HG02852 (cell line): ENCODE results near the gene POSTN.

Experiments used
- ATAC-seq: cut with Tn5 transposase; IDR thresholded peaks from one replicate; pipeline ENCODE4 v1.9.1; 2021; ENCODE audit warnings: mild to moderate bottlenecking, moderate library complexity; ENCODE audit not compliant: unreplicated experiment

Gene POSTN

DNA sequence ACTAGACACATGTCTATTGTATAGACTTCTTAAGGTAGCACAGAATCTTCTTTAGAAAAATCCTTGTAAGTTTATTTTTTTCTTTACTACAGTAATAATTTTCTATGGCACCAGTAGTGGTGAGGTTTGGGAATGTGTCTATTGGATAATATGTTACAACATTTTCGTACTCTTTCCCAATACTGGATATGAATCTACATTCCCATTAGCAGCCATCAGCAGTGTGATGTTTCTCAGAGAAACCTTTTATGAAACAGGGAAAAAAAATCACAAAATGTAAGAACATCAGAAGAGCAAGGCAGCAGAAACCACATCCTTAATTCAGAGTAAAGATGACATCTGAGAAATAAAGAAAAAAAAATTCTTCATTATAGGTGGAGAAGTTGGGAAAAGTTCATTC lies 83.3 kb downstream of the POSTN start:
- no peak for ATAC-seq
